GM21515 (cell line): Measurements from ENCODE around the gene DIAPH2.
"Not testable (repeated sequence)": the region's sequence is repeated elsewhere in the genome, so short reads cannot be mapped to it uniquely, and the experiment has no call there.

Source experiments
- ATAC-seq: cut with Tn5 transposase; IDR thresholded peaks from one replicate; pipeline ENCODE4 v1.9.1; 2021; ENCODE audit not compliant: unreplicated experiment

Gene DIAPH2

GRCh38 chrX:96714393-96714792 is 29.8 kb downstream of the DIAPH2 start:
- ATAC-seq: not testable (repeated sequence)

GRCh38 chrX:96715481-96715880 is 30.8 kb downstream of the DIAPH2 start:
- no peak for ATAC-seq

- no peak for ATAC-seq
Measured at GRCh38 chrX:96719161-96719875, 34.7 kb downstream of the DIAPH2 start.

GRCh38 chrX:96721354-96721753 is 36.7 kb downstream of the DIAPH2 start:
- ATAC-seq: peak; percentile 99

- ATAC-seq: no peak
Measured at GRCh38 chrX:96722781-96723180, 38.1 kb downstream of the DIAPH2 start.

GRCh38 chrX:96729053-96729452 is 44.4 kb downstream of the DIAPH2 start:
- ATAC-seq: no peak

- no peak for ATAC-seq
Measured at GRCh38 chrX:96729868-96730643, 45.4 kb downstream of the DIAPH2 start.

GRCh38 chrX:96731000-96731399 is 46.4 kb downstream of the DIAPH2 start:
- ATAC-seq: not testable (repeated sequence)

- no peak for ATAC-seq
Measured at GRCh38 chrX:96743367-96744073, 58.9 kb downstream of the DIAPH2 start.

- no peak for ATAC-seq
Measured at GRCh38 chrX:96752781-96753180, 68.1 kb downstream of the DIAPH2 start.

- no peak for ATAC-seq
Measured at GRCh38 chrX:96753230-96753629, 68.6 kb downstream of the DIAPH2 start.

GRCh38 chrX:96756491-96756890 is 71.8 kb downstream of the DIAPH2 start:
- ATAC-seq: no peak

- ATAC-seq: no peak
Measured at GRCh38 chrX:96761566-96761965, 76.9 kb downstream of the DIAPH2 start.

GRCh38 chrX:96763608-96764007 is 79.0 kb downstream of the DIAPH2 start:
- ATAC-seq: no peak

GRCh38 chrX:96764864-96765263 is 80.2 kb downstream of the DIAPH2 start:
- peak; percentile 74 for ATAC-seq

- ATAC-seq: no peak
Measured at GRCh38 chrX:96770315-96770714, 85.7 kb downstream of the DIAPH2 start.

- no peak for ATAC-seq
Measured at GRCh38 chrX:96771486-96771885, 86.8 kb downstream of the DIAPH2 start.

GRCh38 chrX:96774116-96774515 is 89.5 kb downstream of the DIAPH2 start:
- ATAC-seq: no peak

GRCh38 chrX:96776966-96777365 is 92.3 kb downstream of the DIAPH2 start:
- no peak for ATAC-seq

GRCh38 chrX:96791559-96791958 is 106.9 kb downstream of the DIAPH2 start:
- ATAC-seq: no peak

- no peak for ATAC-seq
Measured at GRCh38 chrX:96792047-96792446, 107.4 kb downstream of the DIAPH2 start.

- ATAC-seq: no peak
Measured at GRCh38 chrX:96798982-96799381, 114.3 kb downstream of the DIAPH2 start.
